DMS114 treated with DMSO at 0.1 percent for 48 hours (cell line): ENCODE results near the gene PDE8B.

Experiments used
- DNase-seq: peaks from one replicate; lab custom pipeline; 2025; ENCODE audit not compliant: unreplicated experiment; lab: John Stamatoyannopoulos, UW

Gene PDE8B

GRCh38 chr5:77210091-77210963, at the start of gene PDE8B:
Gene PDE8B, plus strand, starts transcription at chr5:77210680. Its CDS starts 246 bp downstream, at chr5:77210926.
- no peak for DNase-seq

DNA sequence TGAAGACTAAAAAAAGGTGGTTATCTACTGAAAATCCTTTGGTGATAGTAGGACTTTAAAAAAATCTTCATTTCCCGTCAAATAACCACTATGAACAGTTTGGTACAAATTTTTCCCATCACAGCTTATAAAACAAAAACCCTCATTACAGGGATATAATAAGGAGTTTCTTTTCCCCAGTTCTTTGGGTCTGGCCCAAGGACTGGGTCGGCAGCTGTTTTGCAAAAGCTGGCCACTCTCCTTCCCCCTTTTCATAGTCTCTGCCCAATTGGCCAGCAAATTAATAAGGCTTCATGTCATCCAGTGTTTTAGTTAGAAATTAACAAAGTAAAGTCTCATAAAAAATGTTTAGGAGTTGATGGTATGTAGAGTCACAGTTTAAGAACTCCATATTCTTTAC, 47.0 kb upstream of the PDE8B start:
- no peak for DNase-seq

- no peak for DNase-seq
These were observed 43.4 kb upstream of the PDE8B start for GRCh38 chr5:77167063-77167462.

- DNase-seq = no peak
These were observed 42.8 kb upstream of the PDE8B start for GRCh38 chr5:77167695-77168121.

DNA sequence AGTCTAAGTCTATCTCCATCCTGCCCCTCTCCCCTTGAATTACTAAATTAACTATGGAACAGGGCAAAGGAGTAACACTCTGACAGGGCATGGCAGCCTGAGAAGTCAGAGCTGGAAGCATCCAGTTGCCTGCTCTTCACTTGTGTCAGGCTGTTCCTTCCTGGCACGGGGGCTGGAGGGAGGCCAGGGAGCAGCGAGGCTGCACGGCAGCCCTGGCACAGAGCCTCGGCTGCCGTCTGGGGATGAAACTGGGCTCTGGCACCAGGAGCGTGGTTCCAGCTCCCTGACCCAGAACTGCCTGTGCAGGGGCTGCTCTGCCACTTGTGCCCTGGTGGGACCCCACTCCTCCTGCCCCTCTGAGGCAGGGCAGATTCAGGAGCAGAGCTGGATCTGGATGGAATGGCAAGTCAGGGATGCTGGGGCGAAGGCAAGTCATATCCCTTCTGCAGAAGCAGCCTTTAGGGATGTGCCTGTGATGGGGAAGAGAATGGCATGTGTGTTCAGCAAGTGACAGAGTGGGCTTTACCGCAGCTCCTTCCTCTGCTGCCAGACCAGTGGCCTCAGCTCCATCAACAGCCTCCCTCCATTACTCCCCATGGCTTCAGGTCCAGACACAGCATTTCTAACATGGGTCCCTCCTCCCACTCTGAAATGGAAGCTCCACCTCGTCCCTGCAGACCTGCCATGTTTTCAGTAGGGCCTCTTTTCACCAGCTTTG, 42.2 kb upstream of the PDE8B start:
- DNase-seq = no peak

DNA sequence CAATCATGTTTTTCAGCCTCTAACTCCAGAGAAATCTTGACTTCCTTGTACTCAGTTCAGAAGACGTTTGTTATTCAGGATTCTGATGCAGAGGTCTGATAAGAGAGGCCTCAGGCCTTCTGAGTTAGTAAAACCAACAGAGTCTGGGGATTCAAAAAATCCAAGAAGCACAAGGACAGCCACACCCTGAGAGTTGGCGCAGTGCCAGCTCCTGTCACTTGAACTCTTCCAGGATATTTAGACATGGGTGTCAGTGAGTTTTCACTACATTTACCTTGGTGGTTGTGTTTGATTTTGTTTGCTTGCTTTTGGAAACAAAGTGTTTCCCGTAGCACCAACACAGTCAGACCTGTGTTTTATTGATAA, 41.6 kb upstream of the PDE8B start:
- no peak for DNase-seq

DNA sequence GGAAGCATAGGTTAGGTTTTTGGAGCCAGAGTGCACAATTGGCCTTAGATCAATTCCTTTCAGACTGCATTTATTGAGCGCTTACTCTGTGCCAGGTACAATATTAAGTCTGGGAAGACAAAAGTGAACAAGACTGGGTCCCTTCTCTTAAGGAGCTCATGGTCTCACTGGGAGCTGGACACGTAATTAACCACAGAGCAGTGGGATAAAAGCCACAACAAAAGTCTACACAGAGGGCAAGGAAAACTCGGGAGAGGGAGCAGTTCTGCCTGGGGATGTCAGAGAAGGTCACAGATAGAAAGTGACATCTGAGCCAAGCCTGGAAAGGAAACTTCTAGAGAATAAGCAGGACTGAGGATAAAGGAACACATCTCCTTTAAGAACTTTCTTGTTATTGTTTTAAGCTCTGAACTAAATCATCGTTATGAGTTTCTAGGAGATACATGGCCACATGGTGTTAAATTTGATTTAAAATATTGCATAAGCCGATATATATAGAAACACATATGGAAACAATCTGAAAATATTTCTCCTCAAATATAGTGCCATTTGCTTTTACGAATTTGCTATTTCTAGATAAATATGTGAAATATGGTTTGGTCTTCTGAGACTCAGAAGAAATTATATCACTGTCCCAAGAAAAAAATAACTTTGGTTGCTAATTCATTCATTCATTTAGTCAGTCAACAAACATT, 40.1 kb upstream of the PDE8B start:
- no peak for DNase-seq

GRCh38 chr5:77171141-77171910, 39.2 kb upstream of the PDE8B start:
- no peak for DNase-seq

DNA sequence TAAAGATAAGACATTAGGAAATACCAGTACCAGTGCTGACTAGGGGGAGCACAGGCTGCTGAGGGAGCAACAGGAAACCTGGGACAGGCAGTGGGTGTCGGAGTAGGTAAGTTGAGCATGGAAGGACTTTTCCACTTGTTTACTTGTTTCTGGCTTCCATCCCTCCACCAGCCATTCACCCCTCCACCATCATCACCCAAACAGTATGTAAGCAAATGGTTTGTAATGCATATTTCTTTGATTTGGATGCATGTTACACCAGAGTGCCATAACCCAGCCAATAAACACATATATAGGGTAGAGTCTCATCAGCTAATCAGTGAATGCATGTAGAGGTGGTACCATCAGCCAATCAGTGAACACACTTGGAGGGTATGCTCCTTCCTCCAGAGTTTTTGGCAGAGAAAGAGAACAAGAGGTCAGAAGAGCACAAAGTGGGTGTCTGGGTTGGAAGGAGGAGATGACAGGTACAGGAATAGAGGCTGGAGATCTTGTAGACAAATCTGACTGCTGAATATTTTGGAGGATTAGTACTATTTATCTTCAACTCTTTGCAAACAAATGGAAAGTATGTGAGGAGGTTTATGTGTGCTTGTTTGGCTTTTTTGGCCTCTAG, 37.7 kb upstream of the PDE8B start:
- no peak for DNase-seq

GRCh38 chr5:77174526-77174925, 36.0 kb upstream of the PDE8B start:
- no peak for DNase-seq

DNA sequence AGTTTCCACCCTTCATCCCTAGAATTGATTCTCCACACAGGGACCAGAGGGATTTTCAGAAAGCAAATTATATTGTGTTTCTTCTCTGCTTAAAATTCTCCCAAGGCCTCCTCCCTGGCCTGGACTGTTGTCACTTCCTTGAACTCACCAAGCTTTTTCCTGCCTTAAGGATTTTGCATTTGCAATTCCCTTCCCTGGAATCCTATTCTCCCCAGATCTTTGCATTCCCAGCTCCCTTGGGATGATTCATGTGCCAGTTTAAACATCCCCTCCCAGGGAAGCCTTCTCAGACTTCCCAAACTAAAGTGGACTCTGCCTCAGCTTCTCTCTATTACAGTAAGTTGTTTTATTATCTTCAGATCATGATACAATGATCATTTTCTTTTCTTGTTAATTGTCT, 35.2 kb upstream of the PDE8B start:
- DNase-seq = no peak

DNA sequence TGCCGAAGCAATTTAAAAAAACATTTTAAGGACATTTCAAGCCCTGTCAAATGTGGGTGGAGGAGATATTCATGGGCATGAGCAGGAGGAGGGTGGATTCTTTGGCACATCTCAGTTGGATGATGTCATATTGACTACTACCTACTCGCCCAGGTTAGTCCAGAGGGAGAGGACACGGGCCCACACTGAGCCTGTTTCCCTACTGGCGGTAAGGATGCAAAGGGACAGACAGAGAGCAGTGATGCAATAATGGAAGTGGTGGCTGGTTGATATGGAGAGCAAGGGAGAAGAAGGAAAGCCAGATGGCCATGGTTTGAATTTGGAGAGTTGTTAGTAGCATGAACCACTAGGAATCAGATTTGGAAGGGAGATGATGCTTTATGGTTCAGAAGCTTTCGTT, 34.1 kb upstream of the PDE8B start:
- no peak for DNase-seq

DNA sequence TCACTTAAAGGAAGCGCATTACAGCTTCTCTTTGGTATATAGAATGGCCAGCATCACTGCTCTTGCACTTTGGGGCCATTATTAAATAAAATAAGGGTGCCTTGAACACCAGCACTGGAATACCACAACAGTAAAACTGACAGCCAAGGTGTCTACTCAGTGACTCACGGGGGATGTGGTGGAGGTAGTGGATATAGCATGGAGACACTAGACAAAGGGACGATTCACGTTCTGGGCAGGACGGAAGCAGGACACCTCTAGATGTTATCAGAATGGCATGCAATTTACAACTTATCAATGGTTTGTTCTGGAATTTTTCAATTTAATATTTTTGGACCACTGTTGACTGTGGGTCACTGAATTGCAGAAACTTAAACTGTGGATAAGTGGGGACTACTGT, 32.9 kb upstream of the PDE8B start:
- no peak for DNase-seq

DNA sequence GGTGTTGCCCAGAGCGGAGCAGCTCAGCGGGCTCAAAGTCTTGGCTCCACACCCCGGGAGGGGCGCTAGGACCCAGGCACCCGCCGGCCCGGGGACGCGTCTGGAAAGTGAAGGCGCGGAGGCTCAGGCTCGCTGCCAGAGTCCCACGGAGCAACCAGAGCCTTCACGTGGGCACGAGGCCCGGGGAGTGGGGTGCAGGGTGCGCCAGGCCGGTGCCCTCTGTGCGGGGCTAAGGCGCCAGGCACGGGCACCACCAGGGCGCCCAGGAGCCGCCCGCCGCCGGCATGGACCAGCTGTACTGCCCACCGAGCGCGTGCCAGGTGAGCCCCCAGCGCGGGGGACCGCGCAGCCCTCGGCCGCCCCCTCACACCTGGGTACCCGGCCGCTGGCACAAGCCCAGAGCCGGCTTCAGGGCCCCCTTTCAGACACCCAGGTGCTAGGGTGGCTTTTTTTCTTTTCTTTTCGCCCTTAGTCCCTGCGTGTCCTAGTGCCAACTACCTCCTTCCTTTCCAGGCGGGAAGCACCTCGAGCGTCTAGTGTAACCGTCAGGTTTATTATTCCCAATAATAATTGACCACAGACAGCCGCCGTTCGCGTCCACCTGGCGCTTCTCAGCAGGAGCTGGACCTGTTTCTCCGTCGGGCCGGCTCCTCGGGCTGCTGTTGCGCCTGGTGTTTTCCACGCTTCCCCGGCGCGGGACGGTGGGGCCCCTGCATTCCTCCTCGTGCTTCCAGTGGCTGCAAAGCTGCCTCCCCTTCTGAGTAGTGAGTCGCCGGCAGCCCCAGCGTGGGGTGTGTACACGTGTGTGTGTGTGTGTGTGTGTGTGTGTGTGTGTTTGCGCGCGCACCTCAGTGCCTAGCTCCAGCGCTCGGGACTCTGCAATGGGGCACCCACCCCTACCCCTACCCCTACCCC, 30.1 kb upstream of the PDE8B start:
- no peak for DNase-seq

DNA sequence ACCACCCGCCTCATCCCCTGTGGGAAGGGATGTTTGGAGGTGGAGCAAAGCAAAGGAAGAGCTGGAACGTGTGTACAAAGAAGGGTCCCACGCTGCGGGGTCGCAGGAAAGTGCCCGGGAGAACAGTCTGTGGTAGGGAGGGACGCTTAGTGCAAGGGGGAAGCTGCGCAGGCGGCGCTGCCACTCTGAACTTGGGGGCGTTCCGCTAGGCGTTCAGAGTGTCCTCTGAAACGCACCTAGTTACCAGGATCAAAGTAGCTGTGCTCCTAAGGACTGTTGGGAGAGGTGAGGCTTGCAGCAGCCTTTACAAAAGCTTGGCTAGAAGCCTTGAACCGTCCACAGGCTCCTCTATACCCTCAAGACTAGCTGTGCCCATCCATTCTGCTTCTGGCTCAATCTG, 29.3 kb upstream of the PDE8B start:
- DNase-seq = no peak

DNA sequence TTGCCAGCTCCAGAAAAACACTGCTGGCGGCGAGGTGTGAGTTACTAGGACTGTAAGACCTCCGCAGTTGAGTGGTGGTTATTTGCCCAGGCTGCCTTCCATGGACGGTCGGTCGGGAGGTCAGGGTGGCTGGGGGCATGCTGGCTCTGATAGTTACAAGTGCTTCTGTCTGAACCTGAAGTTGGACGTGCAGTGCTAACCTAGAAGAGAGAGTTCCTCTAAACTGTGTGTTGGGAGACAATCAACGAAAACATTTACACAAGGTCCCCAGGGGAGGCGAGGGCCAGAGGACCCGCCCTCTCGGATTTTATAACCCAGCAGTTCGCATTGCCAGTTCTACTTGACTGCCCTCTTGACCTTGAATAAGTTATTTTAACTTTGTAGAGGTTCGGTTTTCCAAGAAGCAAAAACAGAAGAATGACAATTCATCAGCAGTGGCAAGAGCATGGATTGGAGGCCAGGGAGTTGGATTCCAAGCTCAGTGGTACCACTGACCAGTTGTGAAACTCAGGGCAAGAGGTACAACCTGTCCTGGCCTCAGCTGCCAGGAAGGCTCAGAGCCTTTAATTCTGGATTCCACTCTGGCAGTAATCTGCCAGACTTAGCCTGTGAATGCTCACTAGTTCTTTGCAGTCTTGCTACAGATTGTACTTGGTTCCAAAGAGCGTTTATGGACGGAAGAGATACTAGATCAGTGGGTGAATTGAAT, 28.7 kb upstream of the PDE8B start:
- DNase-seq = no peak

- no peak for DNase-seq
These were observed 28.1 kb upstream of the PDE8B start for GRCh38 chr5:77182367-77182766.

DNA sequence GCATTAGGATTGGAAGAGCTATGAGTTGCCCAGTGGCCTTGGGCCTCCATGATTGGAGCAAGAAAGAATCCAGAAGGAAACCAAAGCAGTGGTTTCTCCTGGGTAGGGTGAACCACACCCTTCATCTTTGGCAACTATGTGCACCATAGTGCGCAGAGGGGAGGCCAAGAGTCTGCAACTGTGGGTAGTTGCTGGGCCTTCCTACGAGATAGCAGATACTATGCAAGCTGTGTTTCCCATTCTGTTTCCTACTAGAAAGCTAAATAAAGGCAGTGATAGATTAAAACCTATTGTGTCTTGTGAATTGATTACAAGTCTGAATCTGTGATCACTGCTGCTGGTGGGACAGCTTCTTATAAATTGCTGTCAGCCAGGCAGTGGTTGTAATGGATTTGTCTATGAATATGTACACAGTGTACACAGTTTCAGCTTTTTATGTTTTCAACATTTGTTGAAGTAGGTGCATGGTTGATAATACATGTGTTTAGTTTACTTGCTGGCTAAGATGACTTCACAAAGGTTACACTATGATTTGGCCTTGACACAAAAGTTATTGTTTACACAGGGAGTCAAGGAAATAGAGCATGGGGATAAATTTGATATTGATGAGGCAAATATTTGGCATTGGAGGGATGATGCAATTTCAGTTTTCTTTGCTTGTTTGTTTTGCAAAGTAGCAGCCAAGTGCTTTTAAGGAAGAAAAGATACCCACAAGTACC, 23.7 kb upstream of the PDE8B start:
- DNase-seq = no peak
